OCI-LY3 (cell line): ENCODE measurements around the gene MTFR1L.

Experiments
- CTCF ChIP-seq: fragments of 200-600, 300-600 bp; sonication (generic); IDR thresholded peaks from 2 replicates; pipeline ENCODE4 v1.5.1; 2014; ENCODE audit warnings: antibody characterized with exemption, low read length, low read depth
- EZH2phosphoT487 ChIP-seq: fragments of 200-600 bp; shearing (Covaris generic); IDR thresholded peaks from 2 replicates; pipeline ENCODE4 v1.6.1; 2018; ENCODE audit warnings: antibody characterized with exemption, mixed run types, low read depth

DNA sequence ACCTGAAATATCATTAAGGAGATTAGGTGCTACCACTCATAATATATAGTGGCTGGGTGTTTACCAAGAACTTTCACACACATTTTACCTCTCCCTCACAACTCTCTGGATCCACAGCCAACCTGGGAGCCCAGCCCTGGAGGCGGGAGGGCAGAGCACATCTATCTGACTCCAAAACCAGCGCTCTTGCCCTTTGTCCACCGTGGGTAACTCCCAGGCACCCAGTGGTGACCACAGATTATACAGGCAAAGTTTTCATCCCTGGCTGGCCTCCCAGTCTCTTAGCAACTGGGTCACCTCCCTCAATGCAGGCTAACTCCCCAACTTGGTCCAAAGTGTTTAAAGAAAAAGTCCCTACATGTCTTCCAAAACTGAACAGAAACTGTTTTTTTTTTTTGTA lies 53.4 kb downstream of the MTFR1L start:
- no peak for TF ChIP-seq CTCF
- TF ChIP-seq EZH2phosphoT487 = no peak
